Measurements from ENCODE around the gene C20orf141.

The C20orf141 gene

GRCh38 chr20:2837221-2837960, 22.6 kb downstream of the C20orf141 start:
- WGBS (ENCODE audit: insufficient coverage, insufficient read length), result no CpG with 5 or more reads among the region's 6 CpGs
- Histone ChIP-seq H3K36me3 (ENCODE audit: control insufficient read depth, insufficient read depth, low read length) (peaks cover 5% of the 10 kb centered on the region; the same call in 1 of the 2 replicates), H3K4me3 (ENCODE audit: low read length) (no peak overlapping the region), H3K9me3 (ENCODE audit: control insufficient read depth, insufficient read depth, low read length) (no peaks in the 10 kb centered on the region), H3K27ac (ENCODE audit: low read length) (no peak overlapping the region), H3K27me3 (ENCODE audit: control insufficient read depth, insufficient read depth, low read length) (no peaks in the 10 kb centered on the region; the same call in 1 of the 2 replicates), H3K4me1 (ENCODE audit: control insufficient read depth, insufficient read depth, low read length) (peaks cover 3% of the 10 kb centered on the region; the same call in 1 of the 2 replicates)
- no peak for DNase-seq (ENCODE audit: low read depth, low spot score)

- H3K9me3 ChIP-seq (ENCODE audit: control insufficient read depth, insufficient read depth, low read length), result no peaks in the 10 kb centered on the region
- H3K36me3 ChIP-seq (ENCODE audit: control insufficient read depth, insufficient read depth, low read length), result peaks cover 5% of the 10 kb centered on the region; the same call in 1 of the 2 replicates
- DNase-seq (ENCODE audit: low read depth, low spot score), result no peak
- H3K27me3 ChIP-seq (ENCODE audit: control insufficient read depth, insufficient read depth, low read length), result no peaks in the 10 kb centered on the region; the same call in 1 of the 2 replicates
- no CpG with 5 or more reads among the region's 19 CpGs for WGBS (ENCODE audit: insufficient coverage, insufficient read length)
- H3K27ac ChIP-seq (ENCODE audit: low read length), result no peak overlapping the region
- no peak overlapping the region for H3K4me3 ChIP-seq (ENCODE audit: low read length)
- peaks cover 3% of the 10 kb centered on the region; the same call in 1 of the 2 replicates for H3K4me1 ChIP-seq (ENCODE audit: control insufficient read depth, insufficient read depth, low read length)
Observed at GRCh38 chr20:2838170-2838797, 23.5 kb downstream of the C20orf141 start.

DNA sequence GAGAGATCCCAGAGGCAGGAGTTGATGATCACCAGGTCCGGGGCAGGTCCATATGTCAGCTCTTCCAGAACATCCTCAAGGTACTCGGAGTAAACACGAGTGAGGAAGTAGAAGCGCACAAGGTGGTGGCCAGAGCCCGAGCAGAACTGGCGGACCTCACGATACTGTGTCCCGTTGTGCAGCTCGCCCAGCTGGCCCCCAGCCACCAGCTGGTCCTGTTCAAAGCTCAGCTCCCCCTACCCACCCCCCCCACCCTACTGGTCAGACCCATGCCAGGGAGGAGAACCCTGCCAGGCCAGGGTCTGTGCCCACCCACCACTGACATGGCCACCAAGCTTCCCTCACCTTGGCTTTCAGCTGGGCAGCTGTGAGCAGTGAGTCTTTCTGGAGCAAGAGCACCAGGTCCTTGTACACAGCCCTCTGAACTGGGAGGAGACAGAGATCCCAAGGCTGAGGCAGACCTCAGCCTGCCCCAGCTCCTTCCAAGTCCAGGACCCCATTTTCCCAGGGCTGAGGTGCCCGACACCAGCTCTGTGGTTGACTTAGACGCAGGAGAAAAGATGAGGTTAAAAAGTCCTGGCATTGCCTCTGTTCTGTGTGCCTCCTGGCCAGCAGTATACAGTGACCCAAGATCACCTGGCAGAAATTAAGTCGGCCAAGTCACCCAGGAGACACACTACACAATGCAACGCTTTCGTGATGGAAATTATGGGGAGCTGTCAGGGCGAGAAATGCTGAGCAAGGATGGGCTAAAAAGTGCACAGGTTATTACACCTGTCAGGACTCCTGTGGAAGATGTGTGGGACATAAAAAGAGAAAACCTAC, 24.3 kb downstream of the C20orf141 start:
- peaks cover 3% of the 10 kb centered on the region; the same call in 1 of the 2 replicates for H3K4me1 ChIP-seq (ENCODE audit: control insufficient read depth, insufficient read depth, low read length)
- H3K9me3 ChIP-seq (ENCODE audit: control insufficient read depth, insufficient read depth, low read length), result no peaks in the 10 kb centered on the region
- no peak for DNase-seq (ENCODE audit: low read depth, low spot score)
- WGBS (ENCODE audit: insufficient coverage, insufficient read length), result no CpG with 5 or more reads among the region's 15 CpGs
- no peaks in the 10 kb centered on the region; the same call in 1 of the 2 replicates for H3K27me3 ChIP-seq (ENCODE audit: control insufficient read depth, insufficient read depth, low read length)
- H3K4me3 ChIP-seq (ENCODE audit: low read length), result no peak overlapping the region
- no peak overlapping the region for H3K27ac ChIP-seq (ENCODE audit: low read length)
- peaks cover 5% of the 10 kb centered on the region; the same call in 1 of the 2 replicates for H3K36me3 ChIP-seq (ENCODE audit: control insufficient read depth, insufficient read depth, low read length)

DNA sequence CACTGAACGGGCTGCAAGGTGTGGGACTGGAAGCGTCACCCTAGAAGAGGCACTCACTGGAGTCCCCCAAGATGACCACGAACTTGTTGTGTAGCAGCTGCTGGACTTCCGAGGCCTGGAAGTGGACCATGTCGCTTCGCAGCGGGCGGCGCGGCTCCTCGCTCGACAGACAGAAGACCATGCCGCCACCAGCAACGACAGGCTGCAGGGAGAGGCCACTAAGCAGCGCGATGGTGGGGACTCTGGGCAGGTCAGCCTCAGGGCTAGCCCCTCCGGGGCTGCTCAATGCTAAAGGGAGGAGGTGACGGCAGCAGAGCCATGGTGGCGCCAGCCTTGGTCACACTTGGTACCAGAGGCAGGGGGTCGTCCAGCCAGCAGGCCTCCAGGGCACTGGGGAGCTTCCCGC, 24.9 kb downstream of the C20orf141 start:
- no peaks in the 10 kb centered on the region; the same call in 1 of the 2 replicates for H3K27me3 ChIP-seq (ENCODE audit: control insufficient read depth, insufficient read depth, low read length)
- WGBS (ENCODE audit: insufficient coverage, insufficient read length), result no CpG with 5 or more reads among the region's 21 CpGs
- H3K9me3 ChIP-seq (ENCODE audit: control insufficient read depth, insufficient read depth, low read length), result no peaks in the 10 kb centered on the region
- no peak overlapping the region for H3K27ac ChIP-seq (ENCODE audit: low read length)
- H3K4me1 ChIP-seq (ENCODE audit: control insufficient read depth, insufficient read depth, low read length), result peaks cover 3% of the 10 kb centered on the region; the same call in 1 of the 2 replicates
- DNase-seq (ENCODE audit: low read depth, low spot score), result no peak
- no peak overlapping the region; the same call in 1 of the 2 replicates for H3K4me3 ChIP-seq (ENCODE audit: low read length)
- H3K36me3 ChIP-seq (ENCODE audit: control insufficient read depth, insufficient read depth, low read length), result peaks cover 5% of the 10 kb centered on the region; the same call in 1 of the 2 replicates

DNA sequence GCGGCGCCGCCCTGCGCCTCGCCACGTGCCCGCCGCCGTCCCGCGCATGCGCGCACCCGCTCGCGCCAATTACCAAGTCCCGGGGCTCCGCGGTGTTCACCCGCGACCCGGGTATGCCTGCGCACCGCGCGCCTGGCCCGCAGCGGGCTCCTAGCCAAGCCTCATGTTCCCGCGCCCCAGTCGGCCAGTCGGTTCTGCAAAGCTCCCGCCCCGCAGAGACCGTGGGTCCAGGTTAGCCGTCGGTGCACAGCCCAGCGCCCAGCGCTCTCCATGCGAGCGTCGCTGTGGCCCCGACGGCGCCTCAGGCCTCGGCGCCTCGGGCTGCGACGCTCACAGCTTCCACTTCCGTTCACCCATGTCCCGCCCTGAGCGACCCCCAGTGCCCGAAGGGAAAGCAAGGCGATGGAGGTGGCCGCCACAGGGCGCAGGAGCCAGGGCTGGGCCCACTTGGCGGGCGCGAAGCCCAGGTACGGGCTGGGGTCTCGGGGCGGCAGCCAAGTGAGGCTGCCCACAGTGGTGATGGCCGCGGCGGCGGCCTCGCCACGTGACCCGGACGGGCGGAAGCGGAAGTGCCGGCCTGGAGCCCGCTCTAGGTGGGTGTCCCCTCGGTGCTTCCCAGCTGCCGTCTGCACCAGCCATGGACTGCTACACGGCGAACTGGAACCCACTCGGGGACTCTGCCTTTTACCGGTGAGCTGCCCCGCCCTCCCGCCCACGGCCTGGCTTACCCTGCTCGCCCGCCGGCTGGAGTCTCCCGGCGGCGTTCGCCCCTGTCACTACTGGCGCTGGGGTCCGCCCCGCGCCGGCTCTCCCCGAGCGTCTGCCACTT, 25.6 kb downstream of the C20orf141 start, which contains the start of the genes PCED1A and VPS16:
TSS of gene PCED1A (minus strand) at position 518 of the 829 bp plus-strand sequence. CDS start 743 bp downstream, outside the sequence.
TSS of gene VPS16 (plus strand) at position 608 of the 829 bp plus-strand sequence. CDS start at position 638, 30 bp downstream.
- H3K36me3 ChIP-seq (ENCODE audit: control insufficient read depth, insufficient read depth, low read length), result peaks cover 5% of the 10 kb centered on the region; the same call in 1 of the 2 replicates
- H3K4me3 ChIP-seq (ENCODE audit: low read length), result peak within 1 kb of the TSS; percentile 80; the same call in 1 of the 2 replicates
- DNase-seq (ENCODE audit: low read depth, low spot score), result no peak
- H3K4me1 ChIP-seq (ENCODE audit: control insufficient read depth, insufficient read depth, low read length), result peaks cover 3% of the 10 kb centered on the region; the same call in 1 of the 2 replicates
- no CpG with 5 or more reads among the region's 98 CpGs for WGBS (ENCODE audit: insufficient coverage, insufficient read length)
- no peaks in the 10 kb centered on the region; the same call in 1 of the 2 replicates for H3K27me3 ChIP-seq (ENCODE audit: control insufficient read depth, insufficient read depth, low read length)
- H3K9me3 ChIP-seq (ENCODE audit: control insufficient read depth, insufficient read depth, low read length), result no peaks in the 10 kb centered on the region
- no peak within 1 kb of the TSS for H3K27ac ChIP-seq (ENCODE audit: low read length)

GRCh38 chr20:2840967-2841531, 26.3 kb downstream of the C20orf141 start:
- H3K9me3 ChIP-seq (ENCODE audit: control insufficient read depth, insufficient read depth, low read length), result no peaks in the 10 kb centered on the region
- peaks cover 5% of the 10 kb centered on the region; the same call in 1 of the 2 replicates for H3K36me3 ChIP-seq (ENCODE audit: control insufficient read depth, insufficient read depth, low read length)
- peak overlapping the region; percentile 80; the same call in 1 of the 2 replicates for H3K4me3 ChIP-seq (ENCODE audit: low read length)
- H3K4me1 ChIP-seq (ENCODE audit: control insufficient read depth, insufficient read depth, low read length), result peaks cover 3% of the 10 kb centered on the region; the same call in 1 of the 2 replicates
- no peak overlapping the region for H3K27ac ChIP-seq (ENCODE audit: low read length)
- H3K27me3 ChIP-seq (ENCODE audit: control insufficient read depth, insufficient read depth, low read length), result no peaks in the 10 kb centered on the region; the same call in 1 of the 2 replicates
- DNase-seq (ENCODE audit: low read depth, low spot score), result no peak
- WGBS (ENCODE audit: insufficient coverage, insufficient read length), result no CpG with 5 or more reads among the region's 33 CpGs

GRCh38 chr20:2845607-2846006, 30.8 kb downstream of the C20orf141 start:
- Histone ChIP-seq H3K27me3 (ENCODE audit: control insufficient read depth, insufficient read depth, low read length) (no peaks in the 10 kb centered on the region), H3K4me3 (ENCODE audit: low read length) (no peak overlapping the region), H3K9me3 (ENCODE audit: control insufficient read depth, insufficient read depth, low read length) (no peaks in the 10 kb centered on the region), H3K36me3 (ENCODE audit: control insufficient read depth, insufficient read depth, low read length) (no peaks in the 10 kb centered on the region), H3K27ac (ENCODE audit: low read length) (no peak overlapping the region), H3K4me1 (ENCODE audit: control insufficient read depth, insufficient read depth, low read length) (no peaks in the 10 kb centered on the region)
- DNase-seq (ENCODE audit: low read depth, low spot score), result no peak
- WGBS (ENCODE audit: insufficient coverage, insufficient read length), result no CpG with 5 or more reads among the region's 2 CpGs

DNA sequence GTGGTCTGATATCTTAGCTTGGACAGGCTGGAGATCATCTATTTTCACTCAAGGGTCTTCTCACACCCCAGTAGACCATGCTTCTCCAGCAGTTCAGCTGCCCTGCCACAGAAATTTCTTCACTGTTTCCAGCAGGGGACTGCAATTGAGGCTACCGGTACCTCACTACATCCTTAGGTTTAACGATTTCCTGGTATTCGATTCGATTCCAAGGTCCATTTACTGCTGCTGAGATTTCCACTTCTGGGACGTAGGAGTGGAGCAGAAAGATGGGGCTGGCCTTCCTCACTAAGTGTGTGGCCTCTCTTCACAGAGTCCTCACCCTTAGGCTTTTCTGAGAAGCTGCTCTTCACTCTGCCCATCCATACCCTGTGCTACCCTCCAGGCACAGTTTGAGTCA, 31.9 kb downstream of the C20orf141 start:
- DNase-seq (ENCODE audit: low read depth, low spot score), result no peak
- H3K27ac ChIP-seq (ENCODE audit: low read length), result no peak overlapping the region
- no peaks in the 10 kb centered on the region for H3K9me3 ChIP-seq (ENCODE audit: control insufficient read depth, insufficient read depth, low read length)
- no peak overlapping the region for H3K4me3 ChIP-seq (ENCODE audit: low read length)
- no peaks in the 10 kb centered on the region for H3K4me1 ChIP-seq (ENCODE audit: control insufficient read depth, insufficient read depth, low read length)
- WGBS (ENCODE audit: insufficient coverage, insufficient read length), result no CpG with 5 or more reads among the region's 5 CpGs
- no peaks in the 10 kb centered on the region for H3K27me3 ChIP-seq (ENCODE audit: control insufficient read depth, insufficient read depth, low read length)
- no peaks in the 10 kb centered on the region for H3K36me3 ChIP-seq (ENCODE audit: control insufficient read depth, insufficient read depth, low read length)

DNA sequence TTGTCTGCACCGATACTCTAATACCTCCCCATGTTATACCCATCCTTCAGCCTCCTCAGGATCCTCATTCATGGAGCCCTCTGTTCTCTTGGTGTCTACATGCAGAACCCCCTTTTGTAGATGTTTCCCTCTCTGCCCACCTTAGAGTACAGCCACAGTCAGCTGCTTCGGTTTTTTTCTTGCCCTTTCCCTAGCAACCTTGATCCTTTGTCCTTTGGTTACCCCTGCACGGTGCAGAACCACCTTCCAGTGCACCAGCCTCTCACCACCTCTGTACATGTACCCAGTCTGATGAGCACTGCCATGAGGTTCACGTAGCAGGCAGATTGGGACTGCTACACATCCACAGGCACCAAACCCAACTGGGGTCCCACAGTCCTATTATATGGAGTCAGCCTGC, 33.0 kb downstream of the C20orf141 start:
- no peaks in the 10 kb centered on the region for H3K36me3 ChIP-seq (ENCODE audit: control insufficient read depth, insufficient read depth, low read length)
- H3K9me3 ChIP-seq (ENCODE audit: control insufficient read depth, insufficient read depth, low read length), result no peaks in the 10 kb centered on the region
- no peaks in the 10 kb centered on the region for H3K4me1 ChIP-seq (ENCODE audit: control insufficient read depth, insufficient read depth, low read length)
- H3K4me3 ChIP-seq (ENCODE audit: low read length), result no peak overlapping the region
- no CpG with 5 or more reads among the region's 4 CpGs for WGBS (ENCODE audit: insufficient coverage, insufficient read length)
- H3K27ac ChIP-seq (ENCODE audit: low read length), result no peak overlapping the region
- DNase-seq (ENCODE audit: low read depth, low spot score), result no peak
- H3K27me3 ChIP-seq (ENCODE audit: control insufficient read depth, insufficient read depth, low read length), result no peaks in the 10 kb centered on the region

All from iPS DF 6.9 (cell line).